ENCODE measurements around the gene TMPRSS7.

The TMPRSS7 gene

GRCh38 chr3:112096176-112096575 lies 61.6 kb downstream of the TMPRSS7 start:
- no peak for DNase-seq (ENCODE audit: low spot score)

GRCh38 chr3:112097378-112097777 lies 62.8 kb downstream of the TMPRSS7 start:
- peak; percentile 86 for DNase-seq (ENCODE audit: low spot score)

- no peak for DNase-seq (ENCODE audit: low spot score)
Observed at GRCh38 chr3:112101916-112102315, 67.4 kb downstream of the TMPRSS7 start.

- no peak for DNase-seq (ENCODE audit: low spot score)
Observed at GRCh38 chr3:112104774-112105173, 70.2 kb downstream of the TMPRSS7 start.

- DNase-seq (ENCODE audit: low spot score), result no peak
Observed at GRCh38 chr3:112109322-112109721, 74.8 kb downstream of the TMPRSS7 start.

- peak; percentile 55 for DNase-seq (ENCODE audit: low spot score)
Observed at GRCh38 chr3:112111785-112112402, 77.4 kb downstream of the TMPRSS7 start.

- no peak for DNase-seq (ENCODE audit: low spot score)
Observed at GRCh38 chr3:112114576-112115160, 80.1 kb downstream of the TMPRSS7 start.

GRCh38 chr3:112115161-112115739 lies 80.7 kb downstream of the TMPRSS7 start:
- DNase-seq (ENCODE audit: low spot score), result no peak

GRCh38 chr3:112115806-112116383 lies 81.4 kb downstream of the TMPRSS7 start:
- DNase-seq (ENCODE audit: low spot score), result no peak

GRCh38 chr3:112116748-112117186 lies 82.2 kb downstream of the TMPRSS7 start:
- DNase-seq (ENCODE audit: low spot score), result no peak

GRCh38 chr3:112117415-112117814 lies 82.9 kb downstream of the TMPRSS7 start:
- no peak for DNase-seq (ENCODE audit: low spot score)

- no peak for DNase-seq (ENCODE audit: low spot score)
Observed at GRCh38 chr3:112117841-112118571, 83.5 kb downstream of the TMPRSS7 start.

- DNase-seq (ENCODE audit: low spot score), result no peak
Observed at GRCh38 chr3:112119962-112120836, 85.7 kb downstream of the TMPRSS7 start.

- DNase-seq (ENCODE audit: low spot score), result no peak
Observed at GRCh38 chr3:112121577-112122547, 87.3 kb downstream of the TMPRSS7 start.

GRCh38 chr3:112122870-112123269 lies 88.3 kb downstream of the TMPRSS7 start:
- no peak for DNase-seq (ENCODE audit: low spot score)

GRCh38 chr3:112123548-112123947 lies 89.0 kb downstream of the TMPRSS7 start:
- no peak for DNase-seq (ENCODE audit: low spot score)

- no peak for DNase-seq (ENCODE audit: low spot score)
Observed at GRCh38 chr3:112124907-112125607, 90.5 kb downstream of the TMPRSS7 start.

- no peak for DNase-seq (ENCODE audit: low spot score)
Observed at GRCh38 chr3:112126511-112126911, 92.0 kb downstream of the TMPRSS7 start.

All from AG08396 (cell line).